Measurements from ENCODE around the gene CHN2. TPM values are rescaled to one million over a fixed set of nuclear protein-coding genes. Genes with fewer than 3 reads are reported as not detected.

Gene CHN2
- total RNA-seq, 1 donor = 0.81 TPM

GRCh38 chr7:29302666-29303395 lies 108.3 kb downstream of the CHN2 start:
- H3K4me3 ChIP-seq (ENCODE audit: low read depth, low read length) = no peak overlapping the region
- TF ChIP-seq, protein P1, sequence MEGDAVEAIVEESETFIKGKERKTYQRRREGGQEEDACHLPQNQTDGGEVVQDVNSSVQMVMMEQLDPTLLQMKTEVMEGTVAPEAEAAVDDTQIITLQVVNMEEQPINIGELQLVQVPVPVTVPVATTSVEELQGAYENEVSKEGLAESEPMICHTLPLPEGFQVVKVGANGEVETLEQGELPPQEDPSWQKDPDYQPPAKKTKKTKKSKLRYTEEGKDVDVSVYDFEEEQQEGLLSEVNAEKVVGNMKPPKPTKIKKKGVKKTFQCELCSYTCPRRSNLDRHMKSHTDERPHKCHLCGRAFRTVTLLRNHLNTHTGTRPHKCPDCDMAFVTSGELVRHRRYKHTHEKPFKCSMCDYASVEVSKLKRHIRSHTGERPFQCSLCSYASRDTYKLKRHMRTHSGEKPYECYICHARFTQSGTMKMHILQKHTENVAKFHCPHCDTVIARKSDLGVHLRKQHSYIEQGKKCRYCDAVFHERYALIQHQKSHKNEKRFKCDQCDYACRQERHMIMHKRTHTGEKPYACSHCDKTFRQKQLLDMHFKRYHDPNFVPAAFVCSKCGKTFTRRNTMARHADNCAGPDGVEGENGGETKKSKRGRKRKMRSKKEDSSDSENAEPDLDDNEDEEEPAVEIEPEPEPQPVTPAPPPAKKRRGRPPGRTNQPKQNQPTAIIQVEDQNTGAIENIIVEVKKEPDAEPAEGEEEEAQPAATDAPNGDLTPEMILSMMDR (IDR thresholded peaks at IDR 0.05; ENCODE audit: insufficient read depth, low read length) = no peak
- DNase-seq (ENCODE audit: low read depth) = no peak

GRCh38 chr7:29304756-29305155 lies 110.2 kb downstream of the CHN2 start:
- TF ChIP-seq, protein P1 (IDR thresholded peaks at IDR 0.05; ENCODE audit: insufficient read depth, low read length) = no peak
- no peak for DNase-seq (ENCODE audit: low read depth)
- no peak overlapping the region for H3K4me3 ChIP-seq (ENCODE audit: low read depth, low read length)

DNA sequence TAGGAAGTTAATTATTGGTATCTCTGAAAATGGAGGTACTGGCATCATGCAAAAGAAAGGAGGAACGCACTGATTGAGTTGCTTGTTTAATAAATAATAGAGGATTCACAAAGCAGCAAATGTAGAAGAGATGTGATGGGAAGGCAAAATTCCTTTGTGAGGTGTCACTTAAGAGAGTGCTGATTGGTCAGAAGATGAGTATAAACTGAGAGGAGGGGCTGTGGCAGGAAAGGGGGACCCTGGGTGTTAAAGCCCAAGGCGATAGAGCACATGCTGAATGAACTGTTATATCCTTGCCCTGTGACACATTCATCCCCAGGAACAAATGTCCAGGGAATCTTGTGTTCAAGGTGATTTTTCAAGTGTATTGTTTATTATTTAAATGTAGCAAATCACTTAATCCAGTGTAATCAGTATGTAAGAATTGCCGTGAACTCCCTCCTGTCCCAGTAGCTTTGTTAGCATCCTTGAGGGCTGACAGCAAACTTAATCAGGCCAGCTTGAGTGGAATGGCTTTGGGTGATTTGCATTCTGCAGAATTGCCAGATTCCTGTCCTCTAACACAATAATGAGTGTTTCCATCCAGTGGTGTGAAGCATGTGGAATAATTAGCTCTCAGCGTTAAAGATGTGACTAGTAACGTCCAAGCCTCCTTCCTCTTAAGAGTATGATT lies 111.9 kb downstream of the CHN2 start:
- no peak overlapping the region for H3K4me3 ChIP-seq (ENCODE audit: low read depth, low read length)
- no peak for DNase-seq (ENCODE audit: low read depth)
- TF ChIP-seq, protein P1 (IDR thresholded peaks at IDR 0.05; ENCODE audit: insufficient read depth, low read length) = no peak

DNA sequence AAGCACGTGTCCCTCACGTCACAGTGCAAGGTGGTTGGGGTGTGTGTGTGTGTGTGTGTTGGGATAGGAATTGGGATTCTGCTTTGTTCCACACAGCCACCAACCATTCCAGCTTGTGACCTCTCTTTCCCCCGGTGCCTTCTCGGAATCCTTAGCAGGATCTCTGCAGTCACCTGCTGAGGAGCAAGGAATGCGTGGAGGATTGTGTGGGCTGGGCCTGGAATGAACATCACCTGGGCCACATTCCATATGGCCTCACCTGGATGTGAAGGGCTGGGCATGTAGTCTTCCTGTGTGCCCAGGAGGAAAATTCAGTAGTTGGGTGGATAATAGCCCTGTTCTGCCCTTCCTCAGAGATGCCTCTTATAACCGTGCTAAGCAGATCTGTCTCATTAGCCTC lies 113.8 kb downstream of the CHN2 start:
- TF ChIP-seq, protein P1 (IDR thresholded peaks at IDR 0.05; ENCODE audit: insufficient read depth, low read length) = no peak
- DNase-seq (ENCODE audit: low read depth) = no peak
- no peak overlapping the region for H3K4me3 ChIP-seq (ENCODE audit: low read depth, low read length)

DNA sequence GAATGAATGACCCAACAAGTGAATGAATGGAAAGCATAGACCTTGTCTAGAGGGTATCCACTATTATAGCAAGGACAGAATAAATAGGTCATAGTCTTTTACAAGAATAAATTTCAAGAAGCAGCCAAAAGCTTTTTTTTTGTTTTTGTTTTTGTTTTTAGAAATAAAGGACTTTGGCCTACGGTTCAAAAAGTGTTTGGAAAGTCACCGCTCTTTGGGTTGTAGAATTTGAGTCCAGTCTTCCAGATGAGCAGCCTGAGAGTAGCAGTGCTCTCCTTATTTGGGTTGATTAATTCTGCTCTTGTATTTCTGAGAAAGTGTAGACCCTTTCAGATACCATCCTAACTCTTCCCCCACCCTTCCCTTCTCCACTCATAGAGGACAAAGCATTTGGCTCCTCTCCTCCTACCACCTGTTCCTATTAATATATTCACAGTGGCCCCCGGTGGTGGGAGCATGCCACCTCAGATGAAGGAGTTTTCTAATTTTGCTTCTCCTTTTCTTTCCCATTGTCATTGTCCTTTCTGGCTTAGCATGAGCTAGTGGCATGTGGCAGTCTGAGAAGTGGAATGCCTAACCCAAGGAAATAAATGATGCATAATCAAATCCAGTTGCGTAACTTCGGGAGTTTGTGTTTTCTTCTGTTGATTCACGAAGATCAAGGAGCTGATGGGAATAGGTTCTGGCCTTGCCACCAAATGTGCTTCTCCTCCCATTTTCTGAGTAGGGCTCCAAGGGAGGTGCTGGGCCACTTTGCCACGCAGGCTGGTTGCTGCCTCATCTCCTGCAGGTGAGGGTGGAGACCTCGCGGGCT lies 114.7 kb downstream of the CHN2 start:
- no peak for DNase-seq (ENCODE audit: low read depth)
- TF ChIP-seq, protein P1 (IDR thresholded peaks at IDR 0.05; ENCODE audit: insufficient read depth, low read length) = no peak

DNA sequence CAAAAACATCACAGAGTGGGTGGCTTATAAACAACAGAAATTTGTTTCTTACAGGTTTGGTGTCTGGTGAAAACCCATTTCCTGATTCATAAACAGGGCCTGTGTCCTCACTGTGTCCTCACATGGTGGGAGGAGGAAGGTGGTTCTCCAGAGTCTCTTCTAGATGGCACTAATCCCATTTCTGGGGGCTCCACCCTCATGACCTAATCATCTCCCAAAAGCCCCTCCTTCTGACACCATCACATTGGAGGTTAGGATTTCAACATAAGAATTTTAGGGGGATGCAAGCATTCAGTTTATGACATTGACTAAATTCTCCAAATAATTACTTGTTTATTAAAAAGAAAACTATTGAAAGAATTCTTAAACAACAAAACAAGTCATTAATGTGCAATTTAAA lies 116.0 kb downstream of the CHN2 start:
- TF ChIP-seq, protein P1 (IDR thresholded peaks at IDR 0.05; ENCODE audit: insufficient read depth, low read length) = no peak
- no peak for DNase-seq (ENCODE audit: low read depth)
- H3K4me3 ChIP-seq (ENCODE audit: low read depth, low read length) = no peak overlapping the region

More for the DNA sequence above, 114.7 kb downstream of the CHN2 start:
- no peak overlapping the region for H3K4me3 ChIP-seq (ENCODE audit: low read depth, low read length)
